EL (cell line): ENCODE data around the gene INKA1.
A peak's percentile ranks its signal among the peaks of the same experiment; 100 is the strongest.
"Not testable (repeated sequence)": the region's sequence is repeated elsewhere in the genome, so short reads cannot be mapped to it uniquely, and the experiment has no call there.

Experiments used
- DNase-seq: peaks from one replicate; pipeline ENCODE4 v3.0.0-alpha.2; 2016

Gene INKA1

DNA sequence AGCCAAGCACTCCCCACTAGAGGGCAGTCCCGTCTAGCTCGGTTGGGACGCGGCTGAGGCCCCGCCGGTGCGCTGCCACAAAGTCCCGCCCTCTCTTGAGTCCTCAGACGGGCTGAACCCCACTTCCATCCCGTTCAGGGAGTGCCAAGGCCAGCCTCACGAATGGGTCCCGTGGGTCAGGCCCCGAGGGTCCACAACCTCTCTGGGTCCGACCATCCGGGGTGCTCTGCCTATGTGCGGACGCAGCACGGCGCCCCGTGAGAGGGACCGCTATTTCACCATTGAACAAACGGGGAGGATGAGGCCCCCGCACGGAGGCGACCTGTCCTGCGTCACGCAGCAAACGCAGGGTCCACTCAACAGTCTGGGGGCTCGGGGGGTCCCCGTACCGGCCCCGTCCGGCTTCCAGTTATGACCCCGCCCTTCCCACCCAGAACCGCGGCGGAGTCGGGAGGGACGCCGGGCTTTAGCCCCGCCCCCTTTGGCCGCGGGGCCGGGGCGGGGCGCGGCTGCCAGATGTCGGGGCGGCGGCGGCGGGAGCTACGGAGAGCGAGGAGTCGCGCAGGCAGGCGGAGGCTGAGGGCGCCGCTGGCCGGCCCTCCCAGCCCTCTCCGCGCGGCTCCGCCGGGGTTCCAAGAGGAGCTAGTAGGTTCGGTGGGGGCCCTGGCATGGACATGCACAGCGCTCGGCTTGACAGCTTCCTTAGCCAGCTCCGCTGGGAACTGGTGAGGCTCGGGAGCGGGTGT is at the start of gene INKA1:
Gene INKA1, plus strand, starts transcription at position 543 of the 746 bp plus-strand sequence. Its CDS starts 132 bp downstream, at position 675.
- peak; percentile 84 for DNase-seq

DNA sequence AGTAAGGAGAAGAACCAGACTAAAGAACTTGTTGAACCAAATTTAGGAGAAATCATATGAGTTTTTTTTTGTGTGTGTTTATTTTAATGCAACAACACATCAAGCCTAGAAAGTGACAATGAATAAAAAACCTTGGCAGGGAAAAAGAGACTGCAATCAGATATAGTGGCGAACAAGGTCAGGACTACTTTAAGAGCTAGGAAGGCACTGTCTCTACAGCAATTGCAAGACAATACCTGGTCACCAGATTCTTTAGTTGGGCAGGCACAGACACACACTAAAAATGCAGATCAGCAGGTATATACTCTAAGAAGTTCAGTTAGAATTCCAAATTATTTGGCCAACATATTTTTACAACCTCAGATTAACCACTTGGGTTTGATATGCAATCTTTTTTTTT is 48.5 kb upstream of the INKA1 start:
- no peak for DNase-seq

DNA sequence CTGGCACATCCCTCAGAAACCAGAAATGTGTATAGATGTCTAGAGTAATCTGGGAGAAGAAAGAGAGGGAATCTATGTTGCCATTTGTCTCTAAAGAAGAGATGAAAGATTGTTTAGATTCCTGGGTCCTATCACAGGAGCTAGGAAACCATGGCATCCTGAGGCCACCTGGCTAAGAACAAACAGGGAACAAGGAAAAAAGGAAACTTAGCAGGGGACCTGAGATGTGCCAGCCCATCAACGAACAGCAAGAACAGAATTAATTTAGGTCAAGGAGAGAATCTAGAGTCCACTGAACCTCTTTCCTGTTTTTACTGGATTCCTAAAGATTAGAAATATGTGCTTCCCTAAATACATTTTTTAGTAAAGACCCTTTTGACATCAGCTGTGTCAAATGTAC is 47.0 kb upstream of the INKA1 start:
- DNase-seq: no peak

DNA sequence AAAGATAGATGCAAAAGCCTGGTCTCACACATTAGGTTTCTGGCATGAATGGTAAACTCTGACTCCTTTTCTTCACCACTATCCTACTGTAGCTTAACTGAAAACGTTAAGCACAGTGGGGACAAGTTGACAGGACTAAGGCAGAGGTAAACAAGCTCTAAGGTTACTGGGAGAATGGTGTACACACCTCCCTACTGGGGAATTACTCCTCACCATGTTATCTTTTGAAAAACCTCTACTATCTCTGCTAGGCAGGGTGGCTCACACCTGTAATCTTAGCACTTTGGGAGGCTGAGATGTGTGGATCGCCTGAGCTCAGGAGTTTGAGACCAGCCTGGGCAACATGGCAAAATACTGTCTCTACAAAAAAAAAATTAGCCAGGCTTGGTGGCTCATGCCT is 45.9 kb upstream of the INKA1 start:
- no peak for DNase-seq

DNA sequence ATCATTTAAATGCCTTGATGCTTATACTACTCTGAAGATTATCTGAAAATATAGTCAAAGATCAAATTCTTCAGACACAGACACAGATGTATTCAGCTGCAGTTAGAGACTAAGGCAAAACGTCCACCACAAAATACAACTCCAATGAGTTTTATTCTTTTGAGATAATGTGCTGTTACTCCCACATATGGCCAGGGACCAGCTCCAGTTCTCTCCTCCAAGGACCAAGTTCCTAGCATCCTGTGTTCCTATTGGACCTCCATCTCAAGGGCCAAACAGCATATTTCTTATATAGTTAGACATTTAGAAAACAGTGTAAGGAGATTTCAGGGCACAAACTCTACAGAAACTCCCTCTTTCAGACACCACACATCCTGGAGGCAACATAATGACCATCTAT is 43.8 kb upstream of the INKA1 start:
- DNase-seq: no peak

DNA sequence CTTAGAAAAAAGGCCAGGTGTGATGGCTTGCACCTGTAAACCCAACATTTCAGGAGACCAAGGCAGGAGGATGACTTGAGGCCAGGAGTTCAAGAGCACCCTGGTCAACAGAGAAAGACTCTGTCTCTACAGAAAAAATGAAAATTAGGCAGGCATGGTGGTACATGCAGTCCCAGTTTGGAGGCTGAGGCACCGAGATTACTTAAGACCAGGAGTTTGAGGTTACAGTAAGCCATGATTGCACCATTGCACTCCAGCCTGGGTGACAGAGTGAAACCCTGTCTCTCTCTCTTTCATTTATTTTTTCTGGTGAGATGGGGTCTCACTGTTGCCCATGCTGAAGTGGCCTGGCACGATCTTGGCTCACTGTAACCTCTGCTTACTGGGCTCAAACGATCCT is 41.4 kb upstream of the INKA1 start:
- DNase-seq: no peak

DNA sequence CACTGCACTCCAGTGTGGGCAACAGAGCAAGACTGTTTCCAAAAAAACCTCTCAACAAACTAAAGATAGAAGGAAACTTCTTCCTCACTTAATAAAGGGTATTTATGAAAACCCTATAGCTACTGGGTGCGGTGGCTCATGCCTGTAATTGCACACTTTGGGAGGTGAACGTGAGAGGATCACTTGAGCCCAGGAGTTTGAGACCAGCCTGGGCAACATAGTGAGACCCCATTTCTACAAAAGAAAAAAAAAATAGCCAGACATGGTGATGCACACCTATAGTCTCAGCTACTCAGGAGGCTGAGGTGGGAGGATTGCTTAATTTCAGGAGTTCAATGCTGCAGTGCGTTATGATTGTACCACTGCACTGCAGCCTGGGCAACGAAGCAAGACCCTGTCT is 39.1 kb upstream of the INKA1 start:
- no peak for DNase-seq

DNA sequence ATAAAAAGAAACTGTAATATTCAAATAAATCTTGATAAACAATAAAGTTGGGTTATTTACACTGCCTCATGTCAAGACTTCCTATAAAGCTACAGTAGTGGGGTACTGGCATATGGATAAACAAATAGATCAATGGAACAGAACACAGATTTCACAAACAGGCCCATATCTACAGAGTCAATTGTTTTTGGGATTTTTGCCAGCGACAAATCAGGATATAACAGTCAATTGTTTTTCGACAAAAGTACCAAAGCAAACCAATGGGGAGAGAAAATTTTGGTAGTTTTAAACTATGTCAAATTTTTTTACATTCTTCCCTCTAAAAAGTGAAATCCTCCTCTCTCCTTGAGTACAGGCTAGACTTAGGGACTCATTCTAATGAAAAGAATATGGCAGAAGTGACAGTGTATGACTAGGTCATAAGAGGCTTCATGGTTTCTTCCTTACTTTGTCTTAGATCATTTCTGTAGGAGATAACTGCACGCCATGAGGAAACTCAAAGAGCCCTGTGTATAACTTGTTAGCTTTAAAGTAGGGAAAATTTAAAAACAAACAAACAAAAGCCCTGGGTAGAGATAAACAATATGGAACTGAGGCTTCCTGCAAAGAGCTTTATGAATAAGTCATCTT is 33.7 kb upstream of the INKA1 start:
- no peak for DNase-seq

DNA sequence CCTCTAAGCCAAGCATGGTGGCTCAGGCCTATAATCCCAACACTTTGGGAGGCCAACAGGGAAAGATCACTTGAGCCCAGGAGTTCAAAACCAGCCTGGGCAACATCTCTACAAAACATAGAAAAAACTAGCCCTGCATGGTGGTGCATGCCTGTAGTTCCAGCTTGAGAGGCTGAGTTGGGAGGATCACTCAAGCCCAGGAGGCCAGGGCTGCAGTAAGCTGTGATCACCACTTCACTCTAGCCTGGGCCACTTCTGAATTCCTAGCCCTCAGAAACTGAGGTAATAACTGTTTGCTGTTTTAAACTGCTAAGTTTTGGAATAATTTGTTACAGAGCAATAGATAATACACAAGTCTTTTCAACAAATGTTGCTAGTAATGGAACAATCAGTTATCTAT is 33.1 kb upstream of the INKA1 start:
- no peak for DNase-seq

DNA sequence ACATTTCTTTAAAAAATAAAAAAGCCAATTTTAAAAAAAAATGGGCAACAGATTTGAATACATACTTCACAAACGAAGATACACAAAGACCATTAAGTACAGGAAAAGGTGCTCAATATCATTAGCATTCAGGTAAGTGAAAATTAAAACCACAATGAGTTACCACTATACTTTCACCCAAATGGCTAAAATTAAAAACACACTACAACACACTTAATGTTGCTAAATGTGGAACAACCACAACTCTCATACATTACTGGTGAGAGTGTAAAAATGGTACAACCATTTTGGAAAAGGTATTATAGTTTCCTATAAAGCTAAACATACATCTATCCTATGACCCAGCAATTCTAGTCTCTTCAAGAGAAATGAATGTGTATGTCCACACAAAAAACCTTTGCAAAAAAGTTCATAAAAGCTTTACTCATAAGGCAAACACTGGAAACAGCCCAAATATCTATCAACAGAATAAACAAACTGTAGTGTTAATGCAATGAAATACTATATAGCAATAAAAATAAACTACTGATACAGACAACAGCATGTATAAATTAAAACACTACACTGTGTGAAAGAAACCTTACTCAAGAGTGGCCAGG is 31.6 kb upstream of the INKA1 start:
- no peak for DNase-seq

DNA sequence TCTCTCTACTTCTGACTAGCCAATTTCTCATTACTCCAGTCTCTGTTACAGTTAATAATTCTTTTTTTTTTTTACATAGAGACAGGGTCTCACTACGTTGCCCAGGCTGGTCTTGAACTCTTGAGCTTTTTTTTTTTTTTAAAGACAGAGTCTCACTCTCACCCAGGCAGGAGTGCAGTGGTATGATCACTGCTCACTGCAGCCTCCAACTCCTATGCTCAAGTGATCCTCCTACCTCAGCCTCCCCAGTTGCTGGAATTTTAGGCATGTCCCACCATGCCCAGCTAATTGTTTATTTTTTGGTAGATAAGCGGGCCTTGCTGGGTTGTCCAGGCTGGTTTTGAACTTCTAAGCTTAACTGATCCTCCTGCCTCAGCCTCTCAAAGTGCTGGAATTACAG is 30.4 kb upstream of the INKA1 start:
- no peak for DNase-seq

DNA sequence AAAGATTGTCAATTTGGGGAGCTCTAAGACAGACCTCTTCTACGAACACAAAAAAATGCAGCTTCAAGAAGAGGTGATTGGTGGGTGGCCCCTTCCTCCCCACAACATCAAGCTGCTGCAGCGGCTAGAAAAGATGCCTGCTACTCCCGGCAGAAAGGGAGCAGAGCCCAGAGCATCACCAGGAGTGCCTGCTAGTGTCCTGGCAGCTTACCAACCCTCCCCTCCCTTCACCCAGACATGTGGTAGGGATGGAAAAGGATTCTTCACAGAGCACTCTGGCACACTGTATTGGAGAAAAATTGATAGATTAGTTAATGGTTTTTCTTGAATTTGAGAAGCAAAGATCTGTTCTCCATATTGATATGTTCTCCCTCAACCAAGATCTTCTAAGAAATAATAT is 27.5 kb upstream of the INKA1 start:
- DNase-seq: no peak

DNA sequence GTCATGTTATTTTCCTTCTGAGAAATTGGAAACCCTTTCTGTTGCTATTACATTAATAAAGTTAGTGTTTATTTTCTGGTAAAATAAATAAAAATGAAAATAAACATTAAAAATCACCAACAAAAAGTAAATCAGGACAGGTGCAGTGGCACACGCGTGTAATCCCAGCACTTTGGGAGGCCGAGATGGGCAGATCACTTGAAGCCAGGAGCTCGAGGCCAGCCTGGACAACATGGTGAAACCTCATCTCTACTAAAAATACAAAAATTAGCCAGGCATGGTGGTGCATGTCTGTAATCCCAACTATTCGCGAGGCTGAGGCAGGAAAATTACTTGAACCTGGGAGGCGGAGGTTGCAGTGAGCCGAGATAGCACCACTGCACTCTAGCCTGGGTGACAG is 27.0 kb upstream of the INKA1 start:
- not testable (repeated sequence) for DNase-seq

DNA sequence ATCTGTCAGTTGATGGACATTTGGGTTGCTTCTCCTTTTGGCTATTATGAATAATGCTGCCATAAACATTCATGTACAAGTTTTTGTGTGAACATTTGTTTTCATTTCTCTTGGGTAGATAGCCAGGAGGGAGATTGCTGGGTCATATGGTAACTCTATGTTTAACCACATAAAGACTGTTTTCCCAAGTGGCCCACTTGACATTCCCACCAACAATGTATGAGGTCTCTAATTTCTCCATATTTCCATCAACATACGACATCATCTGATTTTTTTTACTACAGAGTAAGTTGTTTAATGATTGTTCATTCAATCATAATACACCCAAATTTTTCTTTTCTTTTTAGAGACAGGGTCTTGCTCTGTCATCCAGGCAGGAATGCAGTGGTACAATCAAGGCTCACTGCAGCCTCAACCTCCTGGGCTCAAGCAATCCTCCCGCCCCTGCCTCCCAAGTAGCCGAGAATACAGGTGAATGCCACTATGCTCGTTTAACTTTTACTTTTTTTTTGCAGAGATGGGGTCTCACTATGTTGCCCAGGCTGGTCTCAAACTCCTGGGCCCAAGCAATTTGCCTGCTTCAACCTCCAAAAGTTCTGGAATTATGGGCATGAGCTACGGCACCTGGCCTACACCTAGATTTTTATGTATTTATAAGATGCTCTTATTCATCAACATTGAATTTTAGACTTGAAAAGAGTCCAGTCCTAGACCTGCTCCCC is 23.5 kb upstream of the INKA1 start:
- no peak for DNase-seq

DNA sequence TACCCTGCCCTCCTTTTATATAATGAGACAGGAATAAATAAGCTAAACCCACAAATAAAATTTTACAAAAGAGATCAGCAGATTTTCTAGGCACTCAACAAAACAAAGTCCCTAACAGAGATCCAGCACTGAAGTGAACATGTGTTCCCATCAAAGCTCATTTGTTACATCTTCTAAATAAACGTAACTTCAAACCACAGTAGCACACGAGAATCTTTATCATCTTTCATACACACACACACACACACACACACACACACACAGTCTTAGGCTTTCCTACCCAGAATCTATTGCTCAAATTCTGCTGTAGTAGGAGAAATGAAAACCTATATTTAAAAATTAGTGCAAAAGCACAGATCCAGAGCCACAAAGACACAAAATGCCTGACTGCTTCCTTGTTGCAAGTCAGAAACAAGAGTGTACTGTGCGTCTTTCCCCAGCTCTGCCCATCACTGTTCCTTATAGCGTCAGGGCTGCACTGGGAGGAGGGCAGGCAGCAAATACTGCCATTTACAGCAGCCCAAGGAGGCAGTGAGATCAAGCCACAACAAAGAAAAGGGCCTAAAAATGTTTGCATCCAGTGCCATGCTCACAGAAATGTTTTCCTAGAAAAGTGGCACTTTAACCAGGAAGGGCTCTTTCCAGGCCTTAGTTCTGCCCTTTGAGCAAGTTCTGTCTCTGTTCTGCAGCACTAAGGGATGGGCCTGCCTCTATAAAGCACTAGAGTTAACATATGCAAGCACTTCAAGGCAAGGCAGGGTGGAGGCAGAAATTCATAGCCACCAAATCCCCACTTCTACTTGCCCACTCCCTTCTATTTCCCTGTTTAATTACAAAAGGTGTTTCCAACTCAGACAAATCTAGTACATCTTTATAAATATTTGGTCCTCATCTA is 22.7 kb upstream of the INKA1 start:
- no peak for DNase-seq

DNA sequence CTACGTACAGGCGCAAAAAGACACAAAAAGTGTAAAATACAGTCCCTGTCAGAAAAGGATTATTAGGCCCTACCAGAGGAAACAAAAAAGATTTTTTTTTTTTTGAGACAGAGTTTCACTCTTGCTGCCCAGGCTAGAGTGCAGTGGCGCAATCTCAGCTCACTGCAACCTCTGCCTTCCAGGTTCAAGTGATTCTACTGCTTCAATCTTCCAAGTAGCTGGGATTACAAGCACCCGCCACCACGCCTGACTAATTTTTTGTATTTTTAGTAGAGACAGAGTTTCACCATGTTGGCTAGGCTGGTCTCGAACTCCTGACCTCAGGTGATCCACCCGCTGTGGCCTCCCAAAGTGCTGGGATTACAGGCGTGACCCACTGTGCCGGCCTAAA is 22.1 kb upstream of the INKA1 start:
- DNase-seq: not testable (repeated sequence)

DNA sequence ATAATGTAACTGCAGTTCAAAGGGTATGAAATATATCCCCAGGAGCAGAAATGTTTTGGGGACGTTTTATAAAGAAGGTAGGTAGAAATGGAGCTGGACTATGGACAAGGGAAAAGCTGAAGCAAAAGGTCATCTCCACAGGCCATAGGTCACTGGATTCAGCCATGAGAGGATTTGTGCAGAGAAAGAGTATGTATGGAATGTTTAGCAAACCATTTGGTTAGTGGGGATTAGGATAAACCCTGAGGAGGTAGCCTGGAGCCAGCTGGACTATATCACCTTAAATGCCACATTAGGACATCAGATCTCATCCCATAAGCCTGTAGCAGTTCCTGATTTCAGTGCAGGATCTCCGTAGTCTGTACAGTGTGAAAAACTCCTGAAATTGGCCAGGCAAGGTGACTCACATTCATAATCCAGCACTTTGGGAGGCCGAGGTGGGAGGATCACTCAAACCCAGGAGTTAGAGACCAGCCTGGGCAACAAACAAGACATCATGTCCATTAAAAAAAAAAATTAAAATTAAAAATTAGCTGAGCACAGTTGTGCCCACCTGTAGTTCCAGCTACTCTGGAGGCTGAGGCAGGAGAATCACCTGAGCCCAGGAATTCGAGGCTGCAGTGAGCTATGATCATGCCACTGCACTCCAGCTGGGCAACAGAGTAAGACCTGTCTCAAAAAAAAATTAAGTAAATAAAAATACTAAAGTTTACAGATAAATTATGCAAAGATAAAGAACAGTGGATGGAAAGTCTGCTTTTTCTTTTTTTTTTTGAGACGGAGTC is 21.5 kb upstream of the INKA1 start:
- DNase-seq: no peak

DNA sequence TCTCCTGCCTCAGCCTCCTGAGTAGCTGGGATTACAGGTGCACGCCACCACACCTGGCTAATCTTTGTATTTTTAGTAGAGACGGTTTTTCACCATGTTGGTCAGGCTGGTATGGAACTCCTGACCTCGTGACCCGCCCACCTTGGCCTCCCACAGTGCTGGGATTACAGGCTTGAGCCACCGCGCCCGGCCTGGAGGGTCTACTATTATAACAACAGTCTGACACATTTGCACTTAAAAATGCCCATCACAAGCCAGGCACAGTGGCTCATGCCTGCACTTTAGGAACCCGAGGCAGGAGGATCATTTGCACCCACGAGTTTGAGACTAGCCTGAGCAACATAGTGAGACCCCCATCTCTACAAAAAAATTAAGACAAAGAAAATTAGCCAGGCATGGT is 20.8 kb upstream of the INKA1 start:
- not testable (repeated sequence) for DNase-seq

DNA sequence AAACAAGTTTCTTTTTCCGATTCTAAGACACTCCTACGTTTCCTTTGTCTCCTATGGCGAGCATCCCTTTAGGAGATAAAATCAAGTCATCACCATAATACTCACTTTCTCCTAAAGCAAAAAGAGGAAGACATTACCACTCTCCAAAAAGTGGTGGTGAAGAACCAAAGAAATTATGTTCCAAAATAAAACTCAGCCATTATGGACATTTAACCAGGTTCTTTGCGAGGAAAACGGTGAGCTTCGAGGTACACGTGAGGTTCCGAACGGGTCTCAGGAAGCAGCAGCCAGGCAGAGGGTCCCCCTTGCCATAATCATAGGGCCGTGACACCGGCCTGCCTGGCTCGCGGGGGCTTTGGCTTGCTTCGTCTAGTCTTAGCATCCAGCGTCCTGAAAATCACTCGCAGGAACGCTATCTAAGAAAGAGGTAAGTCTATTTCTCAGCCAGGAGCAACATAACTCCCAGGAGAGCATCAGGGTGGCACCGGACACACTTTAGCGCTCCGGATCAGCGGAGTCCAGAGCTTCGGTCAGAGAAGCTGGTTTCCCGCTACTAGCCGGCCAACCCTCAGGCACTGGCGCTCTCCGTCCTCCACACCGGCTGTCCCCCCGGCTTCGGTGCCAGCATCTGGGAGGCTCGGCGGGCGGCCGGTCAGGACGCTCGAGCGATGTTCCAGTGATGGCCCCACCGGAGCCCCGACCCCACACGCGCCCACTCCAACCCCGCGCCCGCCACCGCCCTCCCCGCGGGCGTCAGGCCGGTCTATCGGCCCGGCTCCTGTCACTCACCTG is 17.3 kb upstream of the INKA1 start:
- DNase-seq: peak; percentile 50

DNA sequence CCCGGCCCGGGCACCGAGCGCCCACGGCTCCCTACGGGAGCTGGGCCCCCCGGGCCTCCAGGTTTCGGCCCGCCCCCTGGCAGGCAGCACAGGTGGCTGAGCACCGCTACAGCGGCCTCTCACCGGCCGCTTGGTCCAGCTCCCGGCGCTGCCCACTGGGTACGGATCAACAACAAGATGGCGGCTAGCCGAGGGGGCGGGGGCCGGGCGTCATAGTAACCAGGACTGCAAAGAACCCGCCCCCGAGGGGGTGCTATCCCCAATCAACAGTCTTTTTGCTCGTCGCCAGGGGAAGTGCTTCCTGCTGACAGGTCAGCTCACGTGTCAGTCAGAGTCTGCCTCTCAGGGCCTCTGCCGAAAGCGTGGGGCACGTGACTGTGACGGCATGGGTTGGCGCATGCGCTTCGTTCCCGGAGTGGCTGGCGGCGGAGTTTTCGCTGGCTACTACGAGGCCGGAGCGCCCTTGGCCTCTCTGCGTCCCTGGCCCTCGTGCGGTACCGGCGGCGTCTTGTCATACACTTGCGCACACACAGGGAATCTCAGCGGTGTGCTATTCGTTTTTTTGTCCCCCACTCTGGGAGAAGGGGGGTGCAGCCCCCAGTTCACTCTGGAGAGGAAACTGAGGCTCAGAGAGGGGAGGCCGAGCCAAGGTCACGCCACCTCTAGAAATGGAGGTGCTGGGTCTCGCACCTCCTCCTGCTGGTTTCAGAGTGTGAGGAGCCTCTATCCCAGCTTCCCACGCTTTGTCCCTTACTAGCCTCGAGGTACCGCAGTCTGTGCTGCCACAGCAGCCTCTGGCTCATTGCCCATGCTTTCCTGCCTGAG is 16.5 kb upstream of the INKA1 start, which contains the start of gene IP6K1:
Gene IP6K1, minus strand, starts transcription at position 186 of the 825 bp plus-strand sequence. CDS start 38,502 bp downstream, outside the sequence.
- peak; percentile 100 for DNase-seq
